KMS-11 (cell line): ENCODE results near the gene IL1RAPL2.

Experiments used
- H2AFZ ChIP-seq: fragments of 200-600 bp; sonication (generic); 2 replicates; pipeline ENCODE4 v1.6.1; 2016; ENCODE audit warnings: antibody characterized with exemption, mixed run types, low read depth
- H3K27ac ChIP-seq: fragments of 200-600 bp; sonication (generic); 2 replicates; pipeline ENCODE4 v1.6.1; 2016; ENCODE audit warnings: mild to moderate bottlenecking, mixed run types
- H3K27me3 ChIP-seq: fragments of 200-600 bp; sonication (generic); 2 replicates; pipeline ENCODE4 v1.6.1; 2017; ENCODE audit warnings: mild to moderate bottlenecking, low read depth, mixed run types, moderate library complexity; ENCODE audit not compliant: insufficient read depth
- H3K36me3 ChIP-seq: fragments of 200-600 bp; sonication (generic); 2 replicates; pipeline ENCODE4 v1.6.1; 2017; ENCODE audit warnings: mild to moderate bottlenecking, mixed run types; ENCODE audit not compliant: insufficient read depth
- H3K4me1 ChIP-seq: fragments of 200-600 bp; sonication (generic); 2 replicates; pipeline ENCODE4 v1.6.1; 2016; ENCODE audit warnings: mild to moderate bottlenecking, low read depth, mixed run types; ENCODE audit not compliant: poor library complexity, severe bottlenecking
- H3K4me2 ChIP-seq: fragments of 200-600 bp; sonication (generic); 2 replicates; pipeline ENCODE4 v1.7.0; 2016; ENCODE audit warnings: mild to moderate bottlenecking, mixed run types
- H3K4me3 ChIP-seq: fragments of 200-600 bp; sonication (generic); IDR thresholded peaks from 2 replicates; pipeline ENCODE4 v1.6.1; 2017; ENCODE audit warnings: low read depth, low read length, mixed read lengths; ENCODE audit not compliant: insufficient read depth
- H3K79me2 ChIP-seq: fragments of 200-600 bp; sonication (generic); 2 replicates; pipeline ENCODE4 v1.6.1; 2016; ENCODE audit warnings: low read depth, mixed run types; ENCODE audit not compliant: insufficient read depth
- H3K9ac ChIP-seq: fragments of 200-600 bp; sonication (generic); 2 replicates; pipeline ENCODE4 v1.6.1; 2016; ENCODE audit warnings: mild to moderate bottlenecking, mixed run types
- H4K20me1 ChIP-seq: fragments of 200-600 bp; sonication (generic); 2 replicates; pipeline ENCODE4 v1.6.1; 2016; ENCODE audit warnings: mild to moderate bottlenecking, mixed run types; ENCODE audit not compliant: insufficient read depth
- CTCF ChIP-seq: fragments of 200-600 bp; sonication (generic); conservative IDR thresholded peaks from 2 replicates; pipeline ENCODE4 v1.6.1; 2017; ENCODE audit warnings: low read depth, mild to moderate bottlenecking, antibody characterized with exemption, low read length, moderate library complexity, mixed read lengths

The IL1RAPL2 gene

GRCh38 chrX:105543283-105543682 is 977.3 kb downstream of the IL1RAPL2 start:
- no peaks in the 10 kb centered on the region for H3K79me2 ChIP-seq
- no peak overlapping the region for H2AFZ ChIP-seq
- no peak overlapping the region for H3K4me3 ChIP-seq
- no peaks in the 10 kb centered on the region for H3K36me3 ChIP-seq
- no peak overlapping the region for H3K9ac ChIP-seq
- H3K4me2 ChIP-seq: no peak overlapping the region
- H3K27me3 ChIP-seq: no peaks in the 10 kb centered on the region
- no peak overlapping the region for H3K27ac ChIP-seq
- H4K20me1 ChIP-seq: no peaks in the 10 kb centered on the region
- no peak for TF ChIP-seq CTCF
- H3K4me1 ChIP-seq: no peaks in the 10 kb centered on the region

DNA sequence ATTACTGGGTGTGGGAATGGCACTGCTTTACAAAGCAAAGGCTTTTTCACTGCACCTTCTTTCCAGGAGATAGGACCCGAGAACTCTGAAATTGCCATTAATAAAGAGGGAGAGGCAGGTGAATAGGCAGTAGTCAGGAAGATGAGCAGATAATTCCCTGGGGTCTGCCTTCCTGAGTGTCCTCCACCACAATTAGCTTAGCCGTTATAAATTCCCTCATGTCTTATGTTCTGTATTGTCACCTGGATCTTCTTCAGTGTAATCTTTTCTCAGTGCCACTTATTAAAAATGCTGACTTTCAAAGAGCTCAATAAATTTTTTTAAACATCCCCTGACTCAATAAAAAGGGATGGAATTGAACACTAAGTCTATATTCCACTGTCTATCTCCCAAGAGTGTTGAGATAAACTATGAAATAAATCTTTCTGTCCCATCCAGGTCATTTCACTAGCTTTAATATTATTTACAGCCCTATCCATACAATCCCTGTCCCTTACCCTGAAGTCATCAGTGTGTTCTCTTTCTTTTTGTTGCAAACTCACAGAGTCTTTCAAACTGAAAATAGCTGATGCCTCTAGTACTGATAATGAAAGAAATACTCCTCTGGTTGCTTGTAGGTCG is 984.2 kb downstream of the IL1RAPL2 start:
- Histone ChIP-seq H4K20me1 (no peaks in the 10 kb centered on the region), H3K4me3 (no peak overlapping the region), H2AFZ (no peak overlapping the region), H3K9ac (no peak overlapping the region), H3K4me1 (no peaks in the 10 kb centered on the region), H3K79me2 (no peaks in the 10 kb centered on the region), H3K27ac (no peak overlapping the region), H3K27me3 (no peaks in the 10 kb centered on the region), H3K36me3 (no peaks in the 10 kb centered on the region), H3K4me2 (no peak overlapping the region)
- TF ChIP-seq CTCF: no peak

GRCh38 chrX:105552395-105552794 is 986.4 kb downstream of the IL1RAPL2 start:
- H3K4me1 ChIP-seq: no peaks in the 10 kb centered on the region
- H3K79me2 ChIP-seq: no peaks in the 10 kb centered on the region
- no peak for TF ChIP-seq CTCF
- no peaks in the 10 kb centered on the region for H3K36me3 ChIP-seq
- no peak overlapping the region for H3K9ac ChIP-seq
- no peak overlapping the region for H3K27ac ChIP-seq
- H3K4me3 ChIP-seq: no peak overlapping the region
- H2AFZ ChIP-seq: no peak overlapping the region
- H4K20me1 ChIP-seq: no peaks in the 10 kb centered on the region
- no peaks in the 10 kb centered on the region for H3K27me3 ChIP-seq
- no peak overlapping the region for H3K4me2 ChIP-seq

DNA sequence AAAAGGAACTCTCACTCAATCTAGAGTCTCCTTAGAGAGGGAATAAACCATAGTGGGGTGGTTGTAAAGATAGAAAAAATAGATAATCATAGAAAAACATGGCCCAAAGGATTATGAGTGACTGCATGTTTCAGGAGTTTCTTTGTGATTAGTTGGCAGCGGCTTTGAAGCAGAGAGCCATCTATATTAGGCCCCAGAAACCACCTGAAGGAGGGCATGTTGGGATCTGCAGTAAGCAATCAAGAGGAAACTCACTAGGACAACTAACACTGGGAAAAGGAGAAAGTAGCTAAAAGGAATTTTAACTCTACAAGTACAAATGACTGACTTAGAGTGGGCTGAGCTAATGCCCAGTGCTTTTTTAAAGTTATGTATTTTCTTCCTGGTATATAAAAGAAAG is 987.1 kb downstream of the IL1RAPL2 start:
- Histone ChIP-seq H3K79me2 (no peaks in the 10 kb centered on the region), H3K4me1 (no peaks in the 10 kb centered on the region), H2AFZ (no peak overlapping the region), H3K9ac (no peak overlapping the region), H3K4me2 (no peak overlapping the region), H3K27ac (no peak overlapping the region), H3K4me3 (no peak overlapping the region), H3K36me3 (no peaks in the 10 kb centered on the region), H3K27me3 (no peaks in the 10 kb centered on the region), H4K20me1 (no peaks in the 10 kb centered on the region)
- no peak for TF ChIP-seq CTCF
